Iris pigment epithelial cell (primary cell): ENCODE measurements around the gene IRGQ.

Experiments
- DNase-seq: peaks from one replicate; pipeline ENCODE4 v3.0.0-alpha.2; 2011; ENCODE audit warnings: low read depth

IRGQ gene

GRCh38 chr19:43540381-43540780 is 55.6 kb downstream of the IRGQ start:
- no peak for DNase-seq

GRCh38 chr19:43538922-43539321 is 57.0 kb downstream of the IRGQ start:
- DNase-seq = no peak

- peak; percentile 57 for DNase-seq
These were observed 60.8 kb downstream of the IRGQ start for GRCh38 chr19:43534816-43535761.
